ENCODE data around the gene PTPN13. TPM values are rescaled to one million over a fixed set of nuclear protein-coding genes. Genes with fewer than 3 reads are reported as not detected.

The PTPN13 gene
- total RNA-seq, 1 donor from 2014 or later: 69.9 TPM

DNA sequence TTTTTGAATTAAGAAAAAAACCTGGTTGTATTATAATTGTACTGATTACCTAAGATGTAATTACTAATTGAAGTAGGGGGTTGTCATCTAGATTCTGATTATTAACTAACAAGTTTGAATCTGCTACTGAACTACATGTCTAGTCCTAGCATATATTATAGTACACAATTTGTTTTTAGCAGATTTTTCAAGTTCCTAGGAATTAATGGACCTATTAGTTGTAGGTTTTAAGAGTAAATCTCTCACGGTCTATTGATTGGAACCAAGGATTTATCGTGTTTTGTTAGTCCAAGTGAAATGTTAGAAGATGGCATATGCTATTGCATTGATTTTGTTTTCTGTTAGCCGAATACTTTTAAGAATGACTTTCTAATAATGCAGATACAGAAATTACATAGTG lies 20.8 kb downstream of the PTPN13 start:
- no peak overlapping the region for H3K27ac ChIP-seq
- no peaks in the 10 kb centered on the region for H3K27me3 ChIP-seq
- ATAC-seq: no peak
- no peak overlapping the region for H3K4me3 ChIP-seq
- intact Hi-C loops (cut with DNase I): no loop called here
- no peaks in the 10 kb centered on the region for H3K4me1 ChIP-seq
- H3K36me3 ChIP-seq: no peaks in the 10 kb centered on the region
- TF ChIP-seq, protein P1, sequence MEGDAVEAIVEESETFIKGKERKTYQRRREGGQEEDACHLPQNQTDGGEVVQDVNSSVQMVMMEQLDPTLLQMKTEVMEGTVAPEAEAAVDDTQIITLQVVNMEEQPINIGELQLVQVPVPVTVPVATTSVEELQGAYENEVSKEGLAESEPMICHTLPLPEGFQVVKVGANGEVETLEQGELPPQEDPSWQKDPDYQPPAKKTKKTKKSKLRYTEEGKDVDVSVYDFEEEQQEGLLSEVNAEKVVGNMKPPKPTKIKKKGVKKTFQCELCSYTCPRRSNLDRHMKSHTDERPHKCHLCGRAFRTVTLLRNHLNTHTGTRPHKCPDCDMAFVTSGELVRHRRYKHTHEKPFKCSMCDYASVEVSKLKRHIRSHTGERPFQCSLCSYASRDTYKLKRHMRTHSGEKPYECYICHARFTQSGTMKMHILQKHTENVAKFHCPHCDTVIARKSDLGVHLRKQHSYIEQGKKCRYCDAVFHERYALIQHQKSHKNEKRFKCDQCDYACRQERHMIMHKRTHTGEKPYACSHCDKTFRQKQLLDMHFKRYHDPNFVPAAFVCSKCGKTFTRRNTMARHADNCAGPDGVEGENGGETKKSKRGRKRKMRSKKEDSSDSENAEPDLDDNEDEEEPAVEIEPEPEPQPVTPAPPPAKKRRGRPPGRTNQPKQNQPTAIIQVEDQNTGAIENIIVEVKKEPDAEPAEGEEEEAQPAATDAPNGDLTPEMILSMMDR (IDR thresholded peaks at IDR 0.05): no peak
- DNase-seq: no peak
- no peaks in the 10 kb centered on the region for H3K9me3 ChIP-seq

GRCh38 chr4:86615501-86615900 lies 21.4 kb downstream of the PTPN13 start:
- no peaks in the 10 kb centered on the region for H3K4me1 ChIP-seq
- DNase-seq (no peak), ATAC-seq (no peak)
- no peak overlapping the region for H3K4me3 ChIP-seq
- TF ChIP-seq, protein P1 (IDR thresholded peaks at IDR 0.05): no peak
- intact Hi-C loops (cut with DNase I): no loop called here
- no peaks in the 10 kb centered on the region for H3K27me3 ChIP-seq
- no peaks in the 10 kb centered on the region for H3K36me3 ChIP-seq
- no peaks in the 10 kb centered on the region for H3K9me3 ChIP-seq
- no peak overlapping the region for H3K27ac ChIP-seq

GRCh38 chr4:86619656-86620055 lies 25.5 kb downstream of the PTPN13 start:
- intact Hi-C loops (cut with DNase I): no loop called here
- no peaks in the 10 kb centered on the region for H3K36me3 ChIP-seq
- TF ChIP-seq, protein P1 (IDR thresholded peaks at IDR 0.05): no peak
- no peak for ATAC-seq
- no peak overlapping the region for H3K4me3 ChIP-seq
- no peaks in the 10 kb centered on the region for H3K27me3 ChIP-seq
- no peaks in the 10 kb centered on the region for H3K9me3 ChIP-seq
- no peak overlapping the region for H3K27ac ChIP-seq
- no peak for DNase-seq
- H3K4me1 ChIP-seq: no peaks in the 10 kb centered on the region

GRCh38 chr4:86621435-86621834 lies 27.3 kb downstream of the PTPN13 start:
- Histone ChIP-seq H3K4me3 (no peak overlapping the region), H3K27ac (no peak overlapping the region), H3K9me3 (no peaks in the 10 kb centered on the region), H3K4me1 (no peaks in the 10 kb centered on the region), H3K36me3 (no peaks in the 10 kb centered on the region), H3K27me3 (no peaks in the 10 kb centered on the region)
- DNase-seq: no peak
- no peak for ATAC-seq
- TF ChIP-seq, protein P1 (IDR thresholded peaks at IDR 0.05): no peak
- intact Hi-C loops (cut with DNase I): no loop called here

DNA sequence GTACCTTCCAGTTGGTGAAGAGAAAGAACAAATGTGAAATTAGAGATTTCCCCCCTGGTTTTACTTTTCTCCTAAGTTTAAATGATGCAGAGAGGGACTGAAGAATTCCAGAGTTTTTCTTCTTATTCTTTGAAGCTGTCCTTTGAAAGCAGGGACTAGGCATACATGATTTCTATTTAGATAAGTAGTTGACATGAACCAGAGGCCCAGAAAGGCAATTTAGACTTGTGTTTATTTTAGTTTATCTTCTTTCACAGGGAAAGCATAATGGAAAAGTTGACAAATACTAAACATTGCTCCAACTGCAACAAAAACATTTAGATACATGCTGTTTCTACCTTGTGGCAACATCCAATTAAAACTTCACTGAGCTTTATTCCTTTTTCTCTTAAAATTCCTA lies 32.0 kb downstream of the PTPN13 start:
- intact Hi-C loops (cut with DNase I): no loop called here
- Histone ChIP-seq H3K4me1 (no peaks in the 10 kb centered on the region), H3K4me3 (no peak overlapping the region), H3K9me3 (no peaks in the 10 kb centered on the region), H3K27ac (no peak overlapping the region), H3K36me3 (no peaks in the 10 kb centered on the region), H3K27me3 (no peaks in the 10 kb centered on the region)
- TF ChIP-seq, protein P1 (IDR thresholded peaks at IDR 0.05): no peak
- no peak for ATAC-seq
- DNase-seq: no peak

DNA sequence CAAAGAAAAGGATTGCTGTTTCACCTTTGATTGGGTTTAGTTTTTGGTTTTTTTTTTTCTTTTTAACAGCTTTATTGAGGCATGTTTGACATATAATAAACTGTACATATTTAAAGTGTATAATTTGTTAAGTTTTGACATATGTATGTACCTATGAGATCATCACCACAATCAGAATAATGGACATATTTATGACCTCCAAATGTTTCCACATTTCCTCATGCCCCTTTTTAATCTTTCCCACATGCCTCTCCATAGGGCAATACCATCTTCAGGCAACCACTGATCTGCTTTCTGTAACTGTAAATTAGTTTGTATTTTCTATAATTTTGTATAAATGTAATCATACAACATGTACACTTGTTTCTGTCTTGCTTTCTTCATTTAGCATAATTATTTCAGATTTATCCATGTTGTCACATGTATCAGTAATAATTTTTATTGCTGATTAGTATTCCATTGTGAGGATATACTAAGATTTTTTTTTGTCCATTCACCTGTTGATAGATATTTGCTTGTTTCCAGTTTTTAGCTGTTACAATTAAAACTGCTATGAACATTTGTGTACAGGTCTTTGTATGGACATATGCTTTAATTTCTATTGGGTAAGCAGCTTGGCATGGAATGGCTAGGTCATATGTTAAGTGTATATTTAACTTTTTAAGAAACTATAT lies 33.5 kb downstream of the PTPN13 start:
- no peaks in the 10 kb centered on the region for H3K9me3 ChIP-seq
- H3K36me3 ChIP-seq: no peaks in the 10 kb centered on the region
- H3K4me1 ChIP-seq: no peaks in the 10 kb centered on the region
- no peak overlapping the region for H3K27ac ChIP-seq
- no peak for ATAC-seq
- intact Hi-C loops (cut with DNase I): no loop called here
- H3K27me3 ChIP-seq: no peaks in the 10 kb centered on the region
- no peak overlapping the region for H3K4me3 ChIP-seq
- TF ChIP-seq, protein P1 (IDR thresholded peaks at IDR 0.05): no peak
- DNase-seq: no peak

Data from upper lobe of right lung (tissue), 1 donor.